Measurements from ENCODE around the gene SLCO4A1. TPM values are rescaled to one million over a fixed set of nuclear protein-coding genes. Genes with fewer than 3 reads are reported as not detected.

Gene SLCO4A1
- total RNA-seq, 2 experiments from 2014 or later: 74.7 to 79.2 TPM

- no peak overlapping the region for H3K4me3 Mint-ChIP-seq
- DNase-seq: no peak
- ATAC-seq: no peak
- peaks cover 12% of the 10 kb centered on the region for H3K4me1 Mint-ChIP-seq
- no peaks in the 10 kb centered on the region for H3K36me3 Mint-ChIP-seq
- H3K27ac Mint-ChIP-seq: no peak overlapping the region
- CTCF ChIA-PET: interaction anchor here (1.0 to 2.1 kb wide), 2 partner anchors 92 to 109 kb away, joined by 3 to 6 read pairs; no protein-coding TSS in a partner anchor
- H3K27me3 Mint-ChIP-seq: peaks cover 19% of the 10 kb centered on the region
- H3K9me3 Mint-ChIP-seq (ENCODE audit: low read depth): no peaks in the 10 kb centered on the region
Observed at GRCh38 chr20:62699296-62699695, 57.0 kb downstream of the SLCO4A1 start.

DNA sequence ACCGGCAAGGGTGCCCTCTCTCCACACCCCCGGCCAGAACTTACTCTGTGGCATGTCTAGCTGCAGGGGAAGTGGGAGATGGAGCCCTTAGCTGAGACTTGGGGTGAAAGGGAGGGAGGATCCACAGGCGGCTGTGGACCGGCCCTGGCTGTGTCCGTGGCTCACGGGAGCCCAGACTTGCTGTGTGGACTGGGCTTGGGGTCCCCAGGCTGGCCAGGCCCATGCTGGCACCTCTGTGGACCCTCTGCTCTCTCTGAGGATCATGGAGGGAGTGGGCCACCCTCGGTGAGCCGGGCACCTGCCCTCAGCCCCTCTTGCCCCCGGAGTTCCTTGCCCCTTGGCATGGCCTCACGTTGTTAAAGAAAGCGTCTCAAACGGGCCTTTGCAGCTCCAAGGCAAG, 57.4 kb downstream of the SLCO4A1 start:
- ATAC-seq: no peak
- H3K27me3 Mint-ChIP-seq: peaks cover 19% of the 10 kb centered on the region
- DNase-seq: no peak
- H3K4me3 Mint-ChIP-seq: no peak overlapping the region
- no peaks in the 10 kb centered on the region for H3K9me3 Mint-ChIP-seq (ENCODE audit: low read depth)
- H3K27ac Mint-ChIP-seq: no peak overlapping the region
- CTCF ChIA-PET: interaction anchor here (1.0 to 2.1 kb wide), 2 partner anchors 92 to 109 kb away, joined by 3 to 6 read pairs; no protein-coding TSS in a partner anchor
- H3K4me1 Mint-ChIP-seq: peaks cover 12% of the 10 kb centered on the region
- H3K36me3 Mint-ChIP-seq: no peaks in the 10 kb centered on the region

- no peak overlapping the region for H3K27ac Mint-ChIP-seq
- peaks cover 12% of the 10 kb centered on the region for H3K4me1 Mint-ChIP-seq
- ATAC-seq: no peak
- peaks cover 18% of the 10 kb centered on the region for H3K27me3 Mint-ChIP-seq
- H3K9me3 Mint-ChIP-seq (ENCODE audit: low read depth): no peaks in the 10 kb centered on the region
- no peak for DNase-seq
- CTCF ChIA-PET: interaction anchor here (2.1 kb wide), 1 partner anchor 91 kb away, joined by 6 read pairs; no protein-coding TSS in a partner anchor
- no peak overlapping the region for H3K4me3 Mint-ChIP-seq
- H3K36me3 Mint-ChIP-seq: no peaks in the 10 kb centered on the region
Observed at GRCh38 chr20:62700261-62700930, 58.1 kb downstream of the SLCO4A1 start.

- CTCF ChIA-PET: interaction anchor here (2.1 kb wide), 1 partner anchor 90 kb away, joined by 6 read pairs; no protein-coding TSS in a partner anchor
- DNase-seq (no peak), ATAC-seq (no peak)
- no peaks in the 10 kb centered on the region for H3K9me3 Mint-ChIP-seq (ENCODE audit: low read depth)
- no peaks in the 10 kb centered on the region for H3K36me3 Mint-ChIP-seq
- peaks cover 22% of the 10 kb centered on the region for H3K27me3 Mint-ChIP-seq
- H3K27ac Mint-ChIP-seq: no peak overlapping the region
- no peak overlapping the region for H3K4me3 Mint-ChIP-seq
- H3K4me1 Mint-ChIP-seq: peaks cover 11% of the 10 kb centered on the region
Observed at GRCh38 chr20:62701161-62702012, 59.1 kb downstream of the SLCO4A1 start.

- H3K27me3 Mint-ChIP-seq: peaks cover 24% of the 10 kb centered on the region
- H3K9me3 Mint-ChIP-seq (ENCODE audit: low read depth): no peaks in the 10 kb centered on the region
- DNase-seq (no peak), ATAC-seq (no peak)
- no peak overlapping the region for H3K4me3 Mint-ChIP-seq
- H3K36me3 Mint-ChIP-seq: no peaks in the 10 kb centered on the region
- CTCF ChIA-PET: interaction anchor here (0.8 to 2.2 kb wide), 2 partner anchors 92 to 106 kb away, joined by 3 to 8 read pairs; no protein-coding TSS in a partner anchor
- no peak overlapping the region for H3K27ac Mint-ChIP-seq
- peaks cover 7% of the 10 kb centered on the region for H3K4me1 Mint-ChIP-seq
Observed at GRCh38 chr20:62702013-62702300, 59.7 kb downstream of the SLCO4A1 start.

DNA sequence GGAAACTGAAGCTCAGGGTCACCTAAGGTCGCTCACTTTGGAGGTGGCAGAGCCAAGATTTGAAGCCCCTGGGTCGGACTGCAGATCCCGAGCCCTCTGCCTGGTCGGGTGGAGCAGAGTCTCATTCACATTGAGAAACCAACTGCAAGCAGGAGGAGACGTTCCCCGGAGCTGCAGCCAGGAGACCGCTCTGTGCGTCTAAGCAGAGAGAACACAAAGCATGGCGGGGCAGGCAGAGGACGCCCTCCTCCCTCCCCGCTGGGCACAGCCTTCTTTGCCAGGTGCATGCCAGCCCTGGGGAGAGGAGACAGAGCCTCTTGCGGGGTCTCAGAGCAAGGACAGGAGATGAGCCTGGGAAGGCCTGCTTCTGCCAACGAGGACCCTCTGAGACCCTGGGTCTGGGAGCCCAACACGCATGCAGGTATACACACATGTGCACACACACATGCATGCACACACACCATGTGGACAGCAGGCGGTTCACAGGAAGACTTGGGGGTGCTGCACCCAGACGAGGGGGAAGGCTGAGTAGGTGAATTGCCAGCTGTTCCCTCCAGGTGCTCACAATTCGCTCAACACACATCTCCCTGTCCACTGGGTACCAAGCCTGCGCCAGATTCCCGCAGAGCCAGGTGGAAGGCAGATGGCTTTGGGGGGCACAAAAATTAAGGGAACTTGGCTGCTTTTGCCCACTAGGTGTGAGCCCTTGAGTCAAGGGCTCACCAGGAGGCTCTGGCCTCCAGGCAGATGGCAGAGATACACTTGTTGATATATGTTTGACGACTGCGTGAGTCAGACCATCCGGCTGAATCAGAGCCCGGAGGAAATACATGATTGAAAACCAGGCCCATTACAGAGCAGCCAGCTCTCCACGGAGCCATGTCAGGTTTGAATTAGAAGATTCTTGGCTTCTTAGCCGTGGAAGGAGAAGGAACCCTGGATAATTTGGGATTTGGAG, 60.9 kb downstream of the SLCO4A1 start:
- Mint-ChIP-seq H3K4me3 (no peak overlapping the region), H3K36me3 (no peaks in the 10 kb centered on the region), H3K27me3 (peaks cover 27% of the 10 kb centered on the region), H3K9me3 (ENCODE audit: low read depth) (no peaks in the 10 kb centered on the region), H3K27ac (peak overlapping the region; percentile 75), H3K4me1 (peaks cover 5% of the 10 kb centered on the region)
- CTCF ChIA-PET: interaction anchor here (0.7 to 2.2 kb wide), 5 partner anchors 17 to 105 kb away, joined by 3 to 8 read pairs (median 3); no protein-coding TSS in a partner anchor
- ATAC-seq (peak; percentile 67), DNase-seq (no peak)

DNA sequence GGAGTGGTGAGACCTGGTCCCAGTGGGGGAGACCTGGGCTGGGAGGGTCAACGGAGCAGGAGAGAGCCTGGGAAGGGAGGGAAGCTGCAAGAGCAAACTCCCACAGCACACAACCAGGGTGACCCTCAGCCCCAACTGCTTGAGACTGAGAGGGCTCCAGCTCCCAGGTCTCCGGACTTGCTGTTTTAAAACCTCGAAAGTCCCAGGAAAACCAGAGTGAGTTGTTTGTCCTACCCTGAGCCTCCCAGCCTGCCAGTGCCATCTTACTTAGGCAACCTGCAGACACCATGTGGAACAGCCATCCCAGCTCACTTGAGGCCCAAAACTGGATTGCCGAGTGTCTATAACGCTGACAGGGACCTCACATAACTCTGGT, 61.5 kb downstream of the SLCO4A1 start:
- CTCF ChIA-PET: interaction anchor here (0.7 to 2.2 kb wide), 4 partner anchors 17 to 104 kb away, joined by 3 to 8 read pairs (median 4); no protein-coding TSS in a partner anchor
- Mint-ChIP-seq H3K9me3 (ENCODE audit: low read depth) (no peaks in the 10 kb centered on the region), H3K4me3 (no peak overlapping the region), H3K36me3 (no peaks in the 10 kb centered on the region), H3K4me1 (peaks cover 5% of the 10 kb centered on the region), H3K27me3 (peaks cover 28% of the 10 kb centered on the region), H3K27ac (peak overlapping the region; percentile 75)
- peak; percentile 22 for ATAC-seq
- no peak for DNase-seq

DNA sequence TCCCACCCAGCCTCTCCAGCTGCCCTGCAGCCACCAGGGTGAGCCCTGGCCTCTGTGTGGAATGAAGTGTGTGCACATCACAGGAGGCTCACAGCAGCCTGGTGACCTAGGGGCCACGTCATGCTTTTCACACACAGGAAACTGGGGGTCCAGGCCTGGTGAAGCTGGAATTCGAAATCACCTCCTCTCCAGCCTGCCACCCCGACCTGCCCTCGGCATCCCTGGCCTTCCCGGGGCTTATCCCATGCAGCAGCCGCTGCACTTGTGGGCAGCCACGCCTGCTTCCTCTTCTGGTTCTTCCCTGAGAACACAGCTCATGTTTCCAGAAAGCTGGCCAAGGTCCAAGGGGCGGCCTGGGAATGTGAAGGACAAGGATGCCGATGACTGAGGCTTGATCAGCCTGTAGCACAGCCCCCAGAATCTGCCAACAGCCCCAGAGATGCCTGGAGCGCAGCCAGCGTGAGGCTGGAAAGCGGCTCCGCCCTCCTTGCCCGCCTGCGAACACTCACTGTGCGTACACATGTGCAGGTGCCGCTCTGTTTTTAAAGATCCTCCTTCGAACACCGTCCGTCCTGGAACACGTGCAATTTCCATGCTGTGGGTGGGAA, 62.1 kb downstream of the SLCO4A1 start:
- CTCF ChIA-PET: interaction anchor here (1.4 to 2.2 kb wide), 2 partner anchors 88 to 104 kb away, joined by 5 to 8 read pairs; no protein-coding TSS in a partner anchor
- Mint-ChIP-seq H3K27me3 (peaks cover 32% of the 10 kb centered on the region), H3K27ac (peak overlapping the region; percentile 11), H3K4me3 (no peak overlapping the region), H3K36me3 (no peaks in the 10 kb centered on the region), H3K4me1 (peaks cover 5% of the 10 kb centered on the region), H3K9me3 (ENCODE audit: low read depth) (no peaks in the 10 kb centered on the region)
- no peak for DNase-seq
- ATAC-seq: no peak

- Mint-ChIP-seq H3K4me3 (no peak overlapping the region), H3K27ac (no peak overlapping the region), H3K4me1 (peaks cover 5% of the 10 kb centered on the region), H3K36me3 (no peaks in the 10 kb centered on the region), H3K27me3 (peaks cover 43% of the 10 kb centered on the region), H3K9me3 (ENCODE audit: low read depth) (no peaks in the 10 kb centered on the region)
- DNase-seq: no peak
- ATAC-seq: no peak
- CTCF ChIA-PET: interaction anchor here (1.7 kb wide), 1 partner anchor 12 kb away, joined by 4 read pairs; no protein-coding TSS in a partner anchor
Observed at GRCh38 chr20:62705627-62706026, 63.3 kb downstream of the SLCO4A1 start.

- ATAC-seq: no peak
- Mint-ChIP-seq H3K27me3 (peaks cover 47% of the 10 kb centered on the region), H3K9me3 (ENCODE audit: low read depth) (no peaks in the 10 kb centered on the region), H3K27ac (no peak overlapping the region), H3K4me3 (no peak overlapping the region), H3K4me1 (peaks cover 5% of the 10 kb centered on the region), H3K36me3 (no peaks in the 10 kb centered on the region)
- no peak for DNase-seq
- CTCF ChIA-PET: interaction anchor here (1.7 kb wide), 1 partner anchor 12 kb away, joined by 4 read pairs; no protein-coding TSS in a partner anchor
Observed at GRCh38 chr20:62706344-62706743, 64.0 kb downstream of the SLCO4A1 start.

GRCh38 chr20:62706857-62707256, 64.6 kb downstream of the SLCO4A1 start:
- Mint-ChIP-seq H3K27ac (no peak overlapping the region), H3K4me3 (no peak overlapping the region), H3K27me3 (peaks cover 51% of the 10 kb centered on the region), H3K36me3 (no peaks in the 10 kb centered on the region), H3K4me1 (peaks cover 5% of the 10 kb centered on the region), H3K9me3 (ENCODE audit: low read depth) (no peaks in the 10 kb centered on the region)
- ATAC-seq (no peak), DNase-seq (no peak)
- CTCF ChIA-PET: interaction anchor here (1.0 to 1.7 kb wide), 2 partner anchors 13 to 33 kb away, joined by 3 to 4 read pairs; no protein-coding TSS in a partner anchor

DNA sequence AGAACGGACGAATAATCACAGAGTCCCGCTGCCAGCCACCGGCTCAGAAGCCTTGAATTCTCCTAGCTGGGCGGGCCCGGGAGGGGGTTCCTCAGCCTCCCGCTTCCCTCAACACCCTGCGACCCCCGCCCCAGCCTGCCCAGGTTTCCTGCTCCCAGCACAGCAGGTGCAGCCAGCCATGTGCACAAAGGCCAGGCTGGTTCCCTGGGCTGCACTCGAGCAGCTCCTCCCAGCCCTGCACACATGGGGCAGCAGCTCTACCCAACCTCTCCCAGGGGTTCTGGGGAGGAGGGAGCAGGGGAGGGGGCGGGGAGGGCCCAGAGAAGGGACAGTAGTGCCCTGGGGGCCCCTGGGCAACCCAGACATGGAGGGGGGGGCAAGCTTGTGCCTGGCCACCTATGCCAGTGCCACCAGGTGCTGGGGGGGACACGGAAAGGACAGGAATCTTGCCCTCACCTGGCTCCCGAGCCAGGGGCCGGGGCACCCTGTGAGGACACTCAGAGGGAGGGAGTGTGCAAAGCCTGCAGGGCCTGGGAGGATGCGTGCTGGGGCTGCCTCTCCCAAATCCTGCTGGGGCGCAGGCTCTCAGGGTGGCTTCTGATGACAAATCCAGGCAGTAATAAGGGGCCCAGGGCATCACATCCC, 65.1 kb downstream of the SLCO4A1 start:
- H3K27me3 Mint-ChIP-seq: peaks cover 51% of the 10 kb centered on the region
- H3K27ac Mint-ChIP-seq: no peak overlapping the region
- H3K9me3 Mint-ChIP-seq (ENCODE audit: low read depth): no peaks in the 10 kb centered on the region
- no peaks in the 10 kb centered on the region for H3K36me3 Mint-ChIP-seq
- H3K4me1 Mint-ChIP-seq: peaks cover 5% of the 10 kb centered on the region
- ATAC-seq: no peak
- no peak for DNase-seq
- CTCF ChIA-PET: interaction anchor here (0.9 to 1.0 kb wide), 2 partner anchors 27 to 33 kb away, joined by 3 read pairs; no protein-coding TSS in a partner anchor
- H3K4me3 Mint-ChIP-seq: no peak overlapping the region

Measured in activated CD8-positive, alpha-beta memory T cell treated with anti-CD3 and anti-CD28 coated beads, Interleukin-2, amount 10 ng/mL, durations not matched to agents 7 days and 5 days (primary cell).